ENCODE results near the gene C1orf35. TPM values are rescaled to one million over a fixed set of nuclear protein-coding genes. Genes with fewer than 3 reads are reported as not detected.

C1orf35 gene
- total RNA-seq, 1 experiment from 2014 or later: 63.3 TPM

- DNase-seq (no peak), ATAC-seq (peak; percentile 17)
- Histone ChIP-seq H3K36me3 (ENCODE audit: low read depth, low read length) (peaks cover 11% of the 10 kb centered on the region), H3K4me1 (ENCODE audit: insufficient read depth, low read length) (no peaks in the 10 kb centered on the region), H3K9me2 (replicated peaks; ENCODE audit: low read length) (no peaks in the 10 kb centered on the region), H3K27ac (ENCODE audit: low read length) (no peak overlapping the region), H3F3A (ENCODE audit: low read length, unreplicated experiment) (no peaks in the 10 kb centered on the region), H3K27me3 (ENCODE audit: low read length) (no peaks in the 10 kb centered on the region), H3K9ac (ENCODE audit: low read length) (no peak overlapping the region), H3K9me3 (ENCODE audit: low read length) (no peaks in the 10 kb centered on the region), H3K4me2 (ENCODE audit: low read length) (no peak overlapping the region), H3K4me3 (ENCODE audit: low read length) (no peak overlapping the region), H2AFZ (ENCODE audit: low read length) (no peak overlapping the region), H3K79me2 (ENCODE audit: low read length) (peaks cover 21% of the 10 kb centered on the region), H4K20me1 (ENCODE audit: low read length) (peaks cover 10% of the 10 kb centered on the region)
- intact Hi-C loops (cut with micrococcal nuclease): no loop called here
- ChIA-PET POLR2A (ENCODE audit: unreplicated experiment) (no interaction called here), CTCF (interaction anchor here (1.0 kb wide), 1 partner anchor 151 kb away, joined by 4 read pairs; no protein-coding TSS in a partner anchor)
- no peak for TF ChIP-seq CTCF (conservative IDR thresholded peaks at IDR 0.05; ENCODE audit: low read depth, low read length)
- no peak for TF ChIP-seq EZH2 (IDR thresholded peaks at IDR 0.05; ENCODE audit: low read length, unreplicated experiment)
- TF ChIP-seq EZH2phosphoT487 (IDR thresholded peaks at IDR 0.05; ENCODE audit: borderline replicate concordance, low read length): no peak
- no TSS peak for BruUV-seq (replicated peaks)
These were observed 47.5 kb upstream of the C1orf35 start for GRCh38 chr1:228150461-228151179.

GRCh38 chr1:228150120-228150460, 47.0 kb upstream of the C1orf35 start:
- BruUV-seq (replicated peaks): no TSS peak
- Histone ChIP-seq H3K4me2 (ENCODE audit: low read length) (no peak overlapping the region), H4K20me1 (ENCODE audit: low read length) (peaks cover 15% of the 10 kb centered on the region), H3K9ac (ENCODE audit: low read length) (no peak overlapping the region), H3K9me2 (replicated peaks; ENCODE audit: low read length) (no peaks in the 10 kb centered on the region), H2AFZ (ENCODE audit: low read length) (no peak overlapping the region), H3K36me3 (ENCODE audit: low read depth, low read length) (peaks cover 13% of the 10 kb centered on the region), H3K27me3 (ENCODE audit: low read length) (no peaks in the 10 kb centered on the region), H3K9me3 (ENCODE audit: low read length) (no peaks in the 10 kb centered on the region), H3K79me2 (ENCODE audit: low read length) (peaks cover 26% of the 10 kb centered on the region), H3K27ac (ENCODE audit: low read length) (no peak overlapping the region), H3K4me3 (ENCODE audit: low read length) (no peak overlapping the region), H3F3A (ENCODE audit: low read length, unreplicated experiment) (no peaks in the 10 kb centered on the region), H3K4me1 (ENCODE audit: insufficient read depth, low read length) (no peaks in the 10 kb centered on the region)
- intact Hi-C loops (cut with micrococcal nuclease): no loop called here
- ATAC-seq: no peak
- ChIA-PET POLR2A (ENCODE audit: unreplicated experiment) (no interaction called here), CTCF (no interaction called here)
- TF ChIP-seq CTCF (conservative IDR thresholded peaks at IDR 0.05; ENCODE audit: low read depth, low read length): no peak
- no peak for TF ChIP-seq EZH2 (IDR thresholded peaks at IDR 0.05; ENCODE audit: low read length, unreplicated experiment)
- no peak for TF ChIP-seq EZH2phosphoT487 (IDR thresholded peaks at IDR 0.05; ENCODE audit: borderline replicate concordance, low read length)
- DNase-seq: no peak

GRCh38 chr1:228149406-228150119, 46.4 kb upstream of the C1orf35 start, which contains the start of gene GJC2:
GJC2 (plus strand) TSS chr1:228149930; CDS start chr1:228157759, 7,829 bp downstream.
- CTCF ChIA-PET: no interaction called here
- H3K4me2 ChIP-seq (ENCODE audit: low read length): no peak within 1 kb of the TSS
- no peak within 1 kb of the TSS for H3K27ac ChIP-seq (ENCODE audit: low read length)
- intact Hi-C loops (cut with micrococcal nuclease): no loop called here
- no peaks in the 10 kb centered on the region for H3K9me3 ChIP-seq (ENCODE audit: low read length)
- H4K20me1 ChIP-seq (ENCODE audit: low read length): peaks cover 20% of the 10 kb centered on the region
- no peaks in the 10 kb centered on the region for H3K9me2 ChIP-seq (replicated peaks; ENCODE audit: low read length)
- no peak for DNase-seq
- BruUV-seq (replicated peaks): no TSS peak
- no peak within 1 kb of the TSS for H3K9ac ChIP-seq (ENCODE audit: low read length)
- no peaks in the 10 kb centered on the region for H3F3A ChIP-seq (ENCODE audit: low read length, unreplicated experiment)
- H3K36me3 ChIP-seq (ENCODE audit: low read depth, low read length): peaks cover 13% of the 10 kb centered on the region
- H3K4me3 ChIP-seq (ENCODE audit: low read length): no peak within 1 kb of the TSS
- no peak for ATAC-seq
- H3K4me1 ChIP-seq (ENCODE audit: insufficient read depth, low read length): no peaks in the 10 kb centered on the region
- H3K27me3 ChIP-seq (ENCODE audit: low read length): no peaks in the 10 kb centered on the region
- H3K79me2 ChIP-seq (ENCODE audit: low read length): peaks cover 32% of the 10 kb centered on the region
- no peak within 1 kb of the TSS for H2AFZ ChIP-seq (ENCODE audit: low read length)
- no peak for TF ChIP-seq EZH2phosphoT487 (IDR thresholded peaks at IDR 0.05; ENCODE audit: borderline replicate concordance, low read length)
- TF ChIP-seq CTCF (conservative IDR thresholded peaks at IDR 0.05; ENCODE audit: low read depth, low read length): no peak
- no peak for TF ChIP-seq EZH2 (IDR thresholded peaks at IDR 0.05; ENCODE audit: low read length, unreplicated experiment)
- POLR2A ChIA-PET (ENCODE audit: unreplicated experiment): no interaction called here

Measured in PC-3 (cell line).